K562 (cell line): ENCODE measurements around the gene LIMS2. TPM values are rescaled to one million over a fixed set of nuclear protein-coding genes. Genes with fewer than 3 reads are reported as not detected.

Experiments
- ATAC-seq: fragments of 200-7000 bp; cut with Tn5 transposase; 3 replicates; pipeline ENCODE4 v1.9.1; 2020; ENCODE audit warnings: moderate library complexity
- BruUV-seq: library from RNA; stranded (reverse); fragments of 400-500 nt; replicated peaks from 2 replicates; lab custom pipeline; 2021; lab: Mats Ljungman, UMichigan
- CTCF ChIA-PET: fragments of 300-600 bp; formaldehyde crosslinking; extraction: SDS; loops from one replicate; lab custom pipeline; 2021; ENCODE audit warnings: low intra/inter-chr PET ratio; lab: Yijun Ruan, JAX
- POLR2A ChIA-PET: fragments of 300-600, 350-650 bp; sonication (Branson Sonifier 250); formaldehyde crosslinking; extraction: SDS; loops from one replicate; lab custom pipeline; 2021; ENCODE audit warnings: antibody characterized with exemption, inconsistent platforms; lab: Yijun Ruan, JAX
- DNase-seq, 4 experiments: peaks; one replicate each; pipeline versions ENCODE4 v3.0.0 to v3.0.0-alpha.2; 2011 to 2018; ENCODE audit warnings: low spot score in 3 of 4, mixed read lengths in 3 of 4; ENCODE audit errors: extremely low read depth in 1 of 4
- FAIRE-seq: peaks from 2 replicates; lab custom pipeline; 2011; peaks lifted over from hg19 to GRCh38; lab: Jason Lieb, UNC
- H2AFZ ChIP-seq: 2 replicates; pipeline ENCODE4 v1.6.0; 2011; ENCODE audit warnings: low read depth, low read length, control low read depth, inconsistent platforms
- H3K27ac ChIP-seq: fragments of 200-600 bp; 3 replicates; pipeline ENCODE4 v1.8.0; 2011; ENCODE audit warnings: low read depth, mild to moderate bottlenecking, control low read depth, inconsistent platforms, low read length, moderate library complexity, mixed read lengths; ENCODE audit errors: extremely low read depth
- H3K27me3 ChIP-seq, 2 experiments: fragments of 300-600 bp in 1 of 2; 2 replicates in 1 of 2; 3 replicates in 1 of 2; pipeline versions ENCODE4 v1.6.0 to v1.8.0; 2011; ENCODE audit warnings: inconsistent platforms in 2 of 2, low read length in 2 of 2, mild to moderate bottlenecking in 1 of 2, mixed read lengths in 1 of 2, moderate library complexity in 1 of 2; ENCODE audit not compliant: control insufficient read depth in 2 of 2, insufficient read depth in 2 of 2
- H3K36me3 ChIP-seq: fragments of 300-600 bp; 3 replicates; pipeline ENCODE4 v1.8.0; 2011; ENCODE audit warnings: mild to moderate bottlenecking, low read length, inconsistent platforms; ENCODE audit not compliant: control insufficient read depth, insufficient read depth
- H3K4me1 ChIP-seq, 2 experiments: fragments of 200-600 bp in 1 of 2; replicated peaks in 1 of 2; 2 replicates in 1 of 2; 3 replicates in 1 of 2; pipeline versions ENCODE4 v1.5.1 to v1.8.0; 2011; ENCODE audit warnings: inconsistent platforms in 2 of 2, low read length in 2 of 2, mild to moderate bottlenecking in 1 of 2, mixed read lengths in 1 of 2, moderate library complexity in 1 of 2; ENCODE audit not compliant: control insufficient read depth in 2 of 2, insufficient read depth in 2 of 2
- H3K4me2 ChIP-seq: 2 replicates; pipeline ENCODE4 v1.6.1; 2011; ENCODE audit warnings: low read length, control low read depth, inconsistent platforms, mixed read lengths; ENCODE audit not compliant: insufficient read depth
- H3K4me3 ChIP-seq: fragments of 200-600 bp; sonication (generic), shearing (Covaris generic); 2 replicates; pipeline ENCODE4 v1.5.1; 2016; ENCODE audit warnings: control low read depth, inconsistent platforms
- H3K79me2 ChIP-seq: fragments of 200-600 bp; 3 replicates; pipeline ENCODE4 v1.8.0; 2011; ENCODE audit warnings: low read length, inconsistent platforms; ENCODE audit not compliant: control insufficient read depth, insufficient read depth
- H3K9ac ChIP-seq, 2 experiments: 2 replicates each; pipeline versions ENCODE4 v1.6.0 to v1.6.1; 2011; ENCODE audit warnings: low read depth in 2 of 2, low read length in 2 of 2, control low read depth in 1 of 2, inconsistent platforms in 1 of 2, mild to moderate bottlenecking in 1 of 2, mixed read lengths in 1 of 2; ENCODE audit not compliant: insufficient read depth in 1 of 2
- H3K9me1 ChIP-seq: one replicate; pipeline ENCODE4 v1.6.0; 2011; ENCODE audit warnings: inconsistent platforms, mild to moderate bottlenecking, low read length, moderate library complexity; ENCODE audit not compliant: control insufficient read depth, insufficient read depth
- H3K9me3 ChIP-seq: replicated peaks from 2 replicates; pipeline ENCODE4 v1.5.1; 2011; ENCODE audit warnings: low read depth, low read length, inconsistent platforms; ENCODE audit not compliant: control insufficient read depth, insufficient read depth
- H4K20me1 ChIP-seq: replicated peaks from 2 replicates; pipeline ENCODE4 v1.6.1; 2011; ENCODE audit warnings: low read length, inconsistent platforms, mixed read lengths; ENCODE audit not compliant: control insufficient read depth, insufficient read depth
- NRF1 ChIP-seq, 2 experiments: fragments of 450-650 bp; IDR thresholded peaks in 1 of 2; conservative IDR thresholded peaks in 1 of 2; 2 replicates each; pipeline ENCODE4 v1.6.1; 2014; ENCODE audit warnings: mild to moderate bottlenecking in 2 of 2
- ZNF77 ChIP-seq: fragments of 250-450 bp; sonication (Bioruptor Pico); IDR thresholded peaks from 2 replicates; pipeline ENCODE4 v1.5.0; 2020
- WGBS: fragments of 100-300 bp; shearing (Covaris generic); methylation state at CpG from one replicate; pipeline ENCODE4 v1.1.6; 2016; ENCODE audit warnings: low coverage, mixed read lengths; ENCODE audit not compliant: insufficient coverage; ENCODE audit errors: missing lambda C conversion rate; 5-methylcytosine and 5-hydroxymethylcytosine counted together
- in situ Hi-C: fragments of 300-500 bp; cut with MboI; formaldehyde crosslinking; loops from 4 replicates; pipeline ENCODE4 v1.15.0; 2018; ENCODE audit warnings: inconsistent platforms, mixed read lengths
- intact Hi-C: fragments of 100-400 bp; cut with micrococcal nuclease; formaldehyde crosslinking; loops from 2 replicates; pipeline ENCODE4 v1.14.2; 2022
- polyA plus RNA-seq, 8 experiments: library from polyadenylated mRNA; depleted of rRNA in 4 of 8; stranded (reverse) in 5 of 8; unstranded in 3 of 8; fragments of >200 nt; fragmentation: Nextera tagmentation in 2 of 8; fragmentation: Illumina TruSeq in 1 of 8; extraction: Ambion mirVana in 2 of 8; extraction: Trizol in 1 of 8; gene quantifications; 2 replicates each; pipeline versions ENCODE4 v1.2.1 to v1.2.3, GENCODE V29; 2011 to 2014; ENCODE audit warnings: inconsistent platforms in 1 of 8, missing spikeins in 1 of 8
- total RNA-seq, 7 experiments: library from RNA; depleted of rRNA in 6 of 7; stranded (reverse); fragments of >200 nt in 6 of 7; fragmentation: Illumina TruSeq in 2 of 7; extraction: Trizol in 2 of 7; gene quantifications; 2 replicates each; pipeline versions ENCODE4 v1.2.1 to v1.2.3, GENCODE V29; 2011 to 2021; ENCODE audit warnings: low replicate concordance in 1 of 7
- TF ChIP-seq, protein P1 (sequence below): fragments of 450-650 bp; formaldehyde crosslinking; IDR thresholded peaks from 2 replicates; pipeline ENCODE4 v1.4.0; 2020; ENCODE audit warnings: mild to moderate bottlenecking
- TF ChIP-seq, protein P2 (sequence below), 3 experiments: fragments of 200-800 bp in 1 of 3; fragments of 250-450 bp in 1 of 3; fragments of 450-650 bp in 1 of 3; sonication (Bioruptor Pico) in 1 of 3; sonication (Bioruptor generic) in 1 of 3; formaldehyde crosslinking in 1 of 3; IDR thresholded peaks; 2 replicates each; pipeline versions ENCODE4 v1.6.1 to v1.8.0; 2016 to 2022; ENCODE audit warnings: mild to moderate bottlenecking in 2 of 3, missing genetic modification characterization in 2 of 3, missing compliant biosample characterization in 1 of 3, moderate library complexity in 1 of 3

The LIMS2 gene
- total and polyA plus RNA-seq, 9 of the 15 experiments (the other 6 are each of a cell fraction or from before 2014, with no cell fraction given): 0.04 to 0.22 TPM; not detected in 7

DNA sequence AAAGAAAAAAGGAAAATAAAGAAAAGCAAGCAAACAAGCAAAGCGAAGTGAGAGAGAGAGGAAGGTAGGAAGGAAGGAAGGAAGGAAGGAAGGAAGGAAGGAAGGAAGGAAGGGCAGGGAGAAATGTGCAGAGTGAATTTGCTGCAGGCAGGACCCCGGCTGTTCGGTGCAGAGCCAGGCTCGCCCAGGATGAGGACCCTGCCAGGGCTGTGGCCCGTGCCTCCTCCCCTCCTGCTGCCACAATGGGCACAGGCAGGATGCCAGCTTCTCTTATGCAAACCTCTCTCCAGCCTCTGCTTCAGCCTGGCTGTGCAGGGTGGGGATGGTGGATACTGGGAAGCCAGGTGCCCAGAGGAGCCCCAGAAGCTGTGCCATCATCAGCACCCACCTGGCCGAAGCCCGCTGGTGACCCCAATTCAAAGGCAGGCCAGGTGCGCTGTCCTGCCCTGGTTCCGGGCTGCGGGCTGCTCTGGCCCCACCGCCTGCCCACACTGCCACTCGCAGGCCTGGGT, 26.2 kb downstream of the LIMS2 start (continued):
- TF ChIP-seq, protein P1, sequence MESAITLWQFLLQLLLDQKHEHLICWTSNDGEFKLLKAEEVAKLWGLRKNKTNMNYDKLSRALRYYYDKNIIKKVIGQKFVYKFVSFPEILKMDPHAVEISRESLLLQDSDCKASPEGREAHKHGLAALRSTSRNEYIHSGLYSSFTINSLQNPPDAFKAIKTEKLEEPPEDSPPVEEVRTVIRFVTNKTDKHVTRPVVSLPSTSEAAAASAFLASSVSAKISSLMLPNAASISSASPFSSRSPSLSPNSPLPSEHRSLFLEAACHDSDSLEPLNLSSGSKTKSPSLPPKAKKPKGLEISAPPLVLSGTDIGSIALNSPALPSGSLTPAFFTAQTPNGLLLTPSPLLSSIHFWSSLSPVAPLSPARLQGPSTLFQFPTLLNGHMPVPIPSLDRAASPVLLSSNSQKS (CRISPR knock-in tag): no peak
- TF ChIP-seq, protein P2, sequence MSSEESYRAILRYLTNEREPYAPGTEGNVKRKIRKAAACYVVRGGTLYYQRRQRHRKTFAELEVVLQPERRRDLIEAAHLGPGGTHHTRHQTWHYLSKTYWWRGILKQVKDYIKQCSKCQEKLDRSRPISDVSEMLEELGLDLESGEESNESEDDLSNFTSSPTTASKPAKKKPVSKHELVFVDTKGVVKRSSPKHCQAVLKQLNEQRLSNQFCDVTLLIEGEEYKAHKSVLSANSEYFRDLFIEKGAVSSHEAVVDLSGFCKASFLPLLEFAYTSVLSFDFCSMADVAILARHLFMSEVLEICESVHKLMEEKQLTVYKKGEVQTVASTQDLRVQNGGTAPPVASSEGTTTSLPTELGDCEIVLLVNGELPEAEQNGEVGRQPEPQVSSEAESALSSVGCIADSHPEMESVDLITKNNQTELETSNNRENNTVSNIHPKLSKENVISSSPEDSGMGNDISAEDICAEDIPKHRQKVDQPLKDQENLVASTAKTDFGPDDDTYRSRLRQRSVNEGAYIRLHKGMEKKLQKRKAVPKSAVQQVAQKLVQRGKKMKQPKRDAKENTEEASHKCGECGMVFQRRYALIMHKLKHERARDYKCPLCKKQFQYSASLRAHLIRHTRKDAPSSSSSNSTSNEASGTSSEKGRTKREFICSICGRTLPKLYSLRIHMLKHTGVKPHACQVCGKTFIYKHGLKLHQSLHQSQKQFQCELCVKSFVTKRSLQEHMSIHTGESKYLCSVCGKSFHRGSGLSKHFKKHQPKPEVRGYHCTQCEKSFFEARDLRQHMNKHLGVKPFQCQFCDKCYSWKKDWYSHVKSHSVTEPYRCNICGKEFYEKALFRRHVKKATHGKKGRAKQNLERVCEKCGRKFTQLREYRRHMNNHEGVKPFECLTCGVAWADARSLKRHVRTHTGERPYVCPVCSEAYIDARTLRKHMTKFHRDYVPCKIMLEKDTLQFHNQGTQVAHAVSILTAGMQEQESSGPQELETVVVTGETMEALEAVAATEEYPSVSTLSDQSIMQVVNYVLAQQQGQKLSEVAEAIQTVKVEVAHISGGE (CRISPR knock-in tag; IDR thresholded peaks at IDR 0.05): no peak
- TF ChIP-seq NRF1 (conservative IDR thresholded peaks at IDR 0.05 in 1 of 2, IDR thresholded peaks at IDR 0.05 in 1 of 2): no peak

DNA sequence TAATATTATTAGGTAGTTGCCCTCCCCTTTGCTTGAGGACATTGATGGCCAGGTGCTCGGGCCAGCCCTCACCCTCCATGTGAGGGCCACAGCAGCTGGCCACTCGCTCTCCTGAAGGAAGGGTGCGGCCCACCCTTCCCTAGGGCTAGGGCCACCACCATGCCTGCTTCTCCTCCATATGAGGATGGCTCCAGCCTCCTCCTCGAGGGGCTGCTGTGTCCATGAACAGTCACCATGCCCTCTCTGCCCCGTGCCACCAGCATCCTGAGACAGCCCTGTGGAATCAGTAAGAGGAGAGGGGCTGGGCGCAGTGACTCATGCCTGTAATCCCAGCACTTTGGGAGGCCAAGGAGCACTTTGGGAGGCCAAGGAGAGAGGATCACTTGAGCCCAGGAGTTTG, 27.0 kb downstream of the LIMS2 start:
- intact Hi-C loops: loop anchor here (5.0 kb wide), 1 partner anchor 451 kb away; no protein-coding TSS in a partner anchor
- Histone ChIP-seq H3K27me3 (peaks cover 51 to 85% of the 10 kb centered on the region in 2 experiments), H3K9me1 (no peaks in the 10 kb centered on the region), H4K20me1 (0 out of 2 replicates have a peak, but pooled peaks cover 5% of the 10 kb centered on the region), H3K4me3 (no peak overlapping the region), H3K27ac (no peak overlapping the region), H2AFZ (no peak overlapping the region), H3K79me2 (no peaks in the 10 kb centered on the region), H3K4me1 (peaks cover 0 to 43% of the 10 kb centered on the region in 2 experiments; a peak in 2 of 5 replicates), H3K36me3 (no peaks in the 10 kb centered on the region), H3K9me3 (no peaks in the 10 kb centered on the region), H3K4me2 (no peak overlapping the region), H3K9ac (no peak overlapping the region)
- in situ Hi-C loops: no loop called here
- ChIA-PET POLR2A (no interaction called here), CTCF (no interaction called here)
- no TSS peak for BruUV-seq
- ATAC-seq (no peak), DNase-seq (no peak), FAIRE-seq (no peak)
- TF ChIP-seq ZNF77 (CRISPR knock-in tag): no peak
- WGBS: 36% methylated on average over 6 of the region's 6 CpGs
